Right ventricle myocardium superior (tissue), 1 donor: ENCODE data around the gene NOL11. TPM values are rescaled to one million over a fixed set of nuclear protein-coding genes. Genes with fewer than 3 reads are reported as not detected.

ENCODE experiments used
- total RNA-seq: library from RNA; stranded (reverse); fragmentation: NEBNext Ultra II Directional; extraction: Animal tissue kit (Norgen Biotek cat#: 25700); gene quantifications from one replicate; pipeline ENCODE4 v1.2.1, GENCODE V29; 2021
- donor health status: DM: no; HTN: yes; CAD: no; lungs with severe emphysema.

Gene NOL11
- total RNA-seq, 1 donor from 2014 or later, result 22.6 TPM

Other genes starting within 250 kb of the NOL11 start
- 68.7 TPM for gene BPTF, start 107.6 kb downstream of the NOL11 start, total RNA-seq